Activated B cell treated with CpG ODN at 0.5 μM for 24 hours (primary cell): Measurements from ENCODE around the gene ACBD6. TPM values are rescaled to one million over a fixed set of nuclear protein-coding genes. Genes with fewer than 3 reads are reported as not detected.

Experiments used
- ATAC-seq: fragments of 200-7000 bp; cut with Tn5 transposase; one replicate; pipeline ENCODE4 v1.10.0; 2021; ENCODE audit warnings: low read depth, mild to moderate bottlenecking, moderate library complexity
- CTCF ChIA-PET: fragments of 350-600 bp; sonication (Branson Sonifier 250); formaldehyde crosslinking; loops from one replicate; lab custom pipeline; 2021; ENCODE audit warnings: antibody characterized with exemption; lab: Charles Lee
- POLR2A ChIA-PET: fragments of 350-600 bp; sonication (Branson Sonifier 250); formaldehyde crosslinking; loops from one replicate; lab custom pipeline; 2021; ENCODE audit warnings: antibody characterized with exemption; lab: Charles Lee
- DNase-seq: peaks from one replicate; pipeline ENCODE4 v3.0.0; 2022
- H3K27ac Mint-ChIP-seq: one replicate; pipeline ENCODE4 v1.8.0; 2020; ENCODE audit warnings: mixed read lengths
- H3K27me3 Mint-ChIP-seq: one replicate; pipeline ENCODE4 v1.8.0; 2021; ENCODE audit warnings: mixed read lengths
- H3K36me3 Mint-ChIP-seq: one replicate; pipeline ENCODE4 v1.8.0; 2021; ENCODE audit warnings: low read depth, mixed read lengths
- H3K4me1 Mint-ChIP-seq: one replicate; pipeline ENCODE4 v1.8.0; 2021; ENCODE audit warnings: mixed read lengths
- H3K4me3 Mint-ChIP-seq: one replicate; pipeline ENCODE4 v1.8.0; 2020; ENCODE audit warnings: mild to moderate bottlenecking, mixed read lengths
- H3K9me3 Mint-ChIP-seq: one replicate; pipeline ENCODE4 v1.8.0; 2020; ENCODE audit warnings: mixed read lengths
- CTCF ChIP-seq: fragments of 200-600 bp; IDR thresholded peaks from one replicate; pipeline ENCODE4 v1.8.0; 2022; ENCODE audit warnings: antibody characterized with exemption, mild to moderate bottlenecking
- intact Hi-C: fragments of 100-400 bp; cut with micrococcal nuclease; formaldehyde crosslinking; loops from one replicate; pipeline ENCODE4 v1.15.1; 2024
- total RNA-seq: library from RNA; stranded (reverse); gene quantifications from 2 replicates; pipeline ENCODE4 v1.2.3, GENCODE V29; 2022

ACBD6 gene
- total RNA-seq, 1 donor from 2014 or later, result 61.5 TPM

- ChIA-PET POLR2A (no interaction called here), CTCF (no interaction called here)
- H3K36me3 Mint-ChIP-seq, result peaks cover 50% of the 10 kb centered on the region
- H3K9me3 Mint-ChIP-seq, result peaks cover 14% of the 10 kb centered on the region
- H3K4me1 Mint-ChIP-seq, result no peaks in the 10 kb centered on the region
- no peak for ATAC-seq
- no peak for DNase-seq
- no peak overlapping the region for H3K4me3 Mint-ChIP-seq
- no peak for TF ChIP-seq CTCF
- H3K27ac Mint-ChIP-seq, result no peak overlapping the region
- no peaks in the 10 kb centered on the region for H3K27me3 Mint-ChIP-seq
- intact Hi-C loops, result no loop called here
Observed at GRCh38 chr1:180397175-180397574, 105.2 kb downstream of the ACBD6 start.

GRCh38 chr1:180392427-180393145 lies 109.8 kb downstream of the ACBD6 start:
- H3K27ac Mint-ChIP-seq, result no peak overlapping the region
- ATAC-seq, result no peak
- no peaks in the 10 kb centered on the region for H3K4me1 Mint-ChIP-seq
- TF ChIP-seq CTCF, result no peak
- ChIA-PET POLR2A (no interaction called here), CTCF (no interaction called here)
- H3K4me3 Mint-ChIP-seq, result no peak overlapping the region
- H3K9me3 Mint-ChIP-seq, result peaks cover 19% of the 10 kb centered on the region
- peaks cover 63% of the 10 kb centered on the region for H3K36me3 Mint-ChIP-seq
- intact Hi-C loops, result no loop called here
- DNase-seq, result no peak
- no peaks in the 10 kb centered on the region for H3K27me3 Mint-ChIP-seq

- no peak for TF ChIP-seq CTCF
- no peak overlapping the region for H3K4me3 Mint-ChIP-seq
- no peak overlapping the region for H3K27ac Mint-ChIP-seq
- CTCF ChIA-PET, result no interaction called here
- H3K9me3 Mint-ChIP-seq, result peaks cover 16% of the 10 kb centered on the region
- intact Hi-C loops, result no loop called here
- POLR2A ChIA-PET, result no interaction called here
- peaks cover 61% of the 10 kb centered on the region for H3K36me3 Mint-ChIP-seq
- DNase-seq (no peak), ATAC-seq (no peak)
- H3K4me1 Mint-ChIP-seq, result no peaks in the 10 kb centered on the region
- H3K27me3 Mint-ChIP-seq, result no peaks in the 10 kb centered on the region
Observed at GRCh38 chr1:180392020-180392419, 110.4 kb downstream of the ACBD6 start.

- no peak overlapping the region for H3K27ac Mint-ChIP-seq
- intact Hi-C loops, result no loop called here
- H3K36me3 Mint-ChIP-seq, result peaks cover 65% of the 10 kb centered on the region
- ChIA-PET CTCF (interaction anchor here (0.7 kb wide), 1 partner anchor 30 kb away, joined by 3 read pairs; no protein-coding TSS in a partner anchor), POLR2A (no interaction called here)
- no peak for TF ChIP-seq CTCF
- no peaks in the 10 kb centered on the region for H3K27me3 Mint-ChIP-seq
- peaks cover 34% of the 10 kb centered on the region for H3K9me3 Mint-ChIP-seq
- H3K4me1 Mint-ChIP-seq, result no peaks in the 10 kb centered on the region
- no peak overlapping the region for H3K4me3 Mint-ChIP-seq
- DNase-seq (no peak), ATAC-seq (no peak)
Observed at GRCh38 chr1:180387413-180387812, 115.0 kb downstream of the ACBD6 start.

- intact Hi-C loops, result no loop called here
- Mint-ChIP-seq H3K4me1 (no peaks in the 10 kb centered on the region), H3K27me3 (no peaks in the 10 kb centered on the region), H3K36me3 (peaks cover 67% of the 10 kb centered on the region), H3K4me3 (no peak overlapping the region), H3K9me3 (peaks cover 37% of the 10 kb centered on the region), H3K27ac (no peak overlapping the region)
- ChIA-PET CTCF (no interaction called here), POLR2A (no interaction called here)
- DNase-seq (no peak), ATAC-seq (no peak)
- TF ChIP-seq CTCF, result no peak
Observed at GRCh38 chr1:180386745-180387367, 115.5 kb downstream of the ACBD6 start.
